WTC11 (cell line): ENCODE measurements around the gene MRGPRF. TPM values are rescaled to one million over a fixed set of nuclear protein-coding genes. Genes with fewer than 3 reads are reported as not detected.

Experiments
- ATAC-seq: fragments of 200-7000 bp; cut with Tn5 transposase; 2 replicates; pipeline ENCODE4 v1.10.0; 2021; ENCODE audit warnings: mild to moderate bottlenecking, moderate library complexity
- CTCF ChIA-PET: fragments of 300-600 bp; sonication (Branson Sonifier 250); formaldehyde crosslinking; loops from one replicate; lab custom pipeline; 2021; ENCODE audit warnings: antibody characterized with exemption; lab: Charles Lee
- POLR2A ChIA-PET: fragments of 350-600 bp; sonication (Branson Sonifier 250); formaldehyde crosslinking; loops from one replicate; lab custom pipeline; 2021; ENCODE audit warnings: antibody characterized with exemption; lab: Charles Lee
- DNase-seq: peaks from one replicate; pipeline ENCODE4 v3.0.0; 2021; ENCODE audit warnings: low spot score
- H3K27ac Mint-ChIP-seq: 2 replicates; pipeline ENCODE4 v1.8.0; 2021; ENCODE audit warnings: mixed read lengths
- H3K27me3 Mint-ChIP-seq: 2 replicates; pipeline ENCODE4 v1.8.0; 2021; ENCODE audit warnings: low read depth, mild to moderate bottlenecking, moderate library complexity, mixed read lengths
- H3K36me3 Mint-ChIP-seq: 2 replicates; pipeline ENCODE4 v1.8.0; 2021; ENCODE audit warnings: mixed read lengths
- H3K4me1 Mint-ChIP-seq: 2 replicates; pipeline ENCODE4 v1.8.0; 2022; ENCODE audit warnings: mixed read lengths
- H3K4me3 Mint-ChIP-seq: 2 replicates; pipeline ENCODE4 v1.8.0; 2021; ENCODE audit warnings: mild to moderate bottlenecking, moderate library complexity, mixed read lengths
- H3K9me3 Mint-ChIP-seq: 2 replicates; pipeline ENCODE4 v1.8.0; 2021; ENCODE audit warnings: mixed read lengths
- AFF4 ChIP-seq: sonication (generic); formaldehyde crosslinking; IDR thresholded peaks from 2 replicates; pipeline ENCODE4 v1.8.1; 2023; ENCODE audit warnings: mild to moderate bottlenecking, missing genetic modification reagents, borderline replicate concordance
- CBFB ChIP-seq: sonication (generic); formaldehyde crosslinking; IDR thresholded peaks from 2 replicates; pipeline ENCODE4 v1.8.1; 2022; ENCODE audit warnings: mild to moderate bottlenecking, low read depth, missing genetic modification reagents
- CTCF ChIP-seq: fragments of 200-600 bp; IDR thresholded peaks from 2 replicates; pipeline ENCODE4 v1.8.0; 2022; ENCODE audit warnings: antibody characterized with exemption
- E2F1 ChIP-seq: sonication (generic); formaldehyde crosslinking; IDR thresholded peaks from 2 replicates; pipeline ENCODE4 v1.8.0; 2022; ENCODE audit warnings: mild to moderate bottlenecking, missing genetic modification reagents
- FOXJ3 ChIP-seq: sonication (generic); formaldehyde crosslinking; IDR thresholded peaks from 2 replicates; pipeline ENCODE4 v1.9.0; 2021; ENCODE audit warnings: missing genetic modification reagents, mild to moderate bottlenecking, borderline replicate concordance
- MLX ChIP-seq: sonication (generic); formaldehyde crosslinking; IDR thresholded peaks from 2 replicates; pipeline ENCODE4 v1.8.1; 2023; ENCODE audit warnings: mild to moderate bottlenecking, missing genetic modification reagents, moderate library complexity
- MXD4 ChIP-seq: fragments of 250-450 bp; sonication (Bioruptor Pico); IDR thresholded peaks from 2 replicates; pipeline ENCODE4 v1.8.0; 2021; ENCODE audit warnings: mild to moderate bottlenecking, moderate library complexity, borderline replicate concordance
- NFYB ChIP-seq: sonication (generic); formaldehyde crosslinking; conservative IDR thresholded peaks from 2 replicates; pipeline ENCODE4 v1.8.0; 2022; ENCODE audit warnings: low read depth, missing genetic modification reagents
- NR1H2 ChIP-seq: sonication (generic); formaldehyde crosslinking; IDR thresholded peaks from 2 replicates; pipeline ENCODE4 v1.9.0; 2021; ENCODE audit warnings: mild to moderate bottlenecking, moderate library complexity, missing genetic modification reagents
- NR2C2 ChIP-seq: sonication (generic); formaldehyde crosslinking; IDR thresholded peaks from 2 replicates; pipeline ENCODE4 v1.8.0; 2022; ENCODE audit warnings: mild to moderate bottlenecking, missing genetic modification reagents
- OVOL2 ChIP-seq: fragments of 250-450 bp; sonication (Bioruptor Pico); IDR thresholded peaks from 2 replicates; pipeline ENCODE4 v1.9.0; 2021; ENCODE audit warnings: mild to moderate bottlenecking, borderline replicate concordance
- SMAD4 ChIP-seq: sonication (generic); formaldehyde crosslinking; IDR thresholded peaks from 2 replicates; pipeline ENCODE4 v1.8.0; 2022; ENCODE audit warnings: mild to moderate bottlenecking, missing genetic modification reagents
- ZBTB21 ChIP-seq: sonication (generic); formaldehyde crosslinking; IDR thresholded peaks from 2 replicates; pipeline ENCODE4 v1.8.1; 2023; ENCODE audit warnings: mild to moderate bottlenecking, missing genetic modification reagents, borderline replicate concordance
- ZNF121 ChIP-seq: sonication (generic); formaldehyde crosslinking; IDR thresholded peaks from 2 replicates; pipeline ENCODE4 v1.8.0; 2023; ENCODE audit warnings: missing genetic modification reagents
- ZNF263 ChIP-seq: sonication (generic); formaldehyde crosslinking; IDR thresholded peaks from 2 replicates; pipeline ENCODE4 v1.8.1; 2022; ENCODE audit warnings: low read depth, mild to moderate bottlenecking, moderate library complexity, missing genetic modification reagents
- total RNA-seq: library from RNA; stranded (reverse); gene quantifications from 3 replicates; pipeline ENCODE4 v1.2.3, GENCODE V29; 2021
- TF ChIP-seq, protein P1 (sequence below): sonication (generic); formaldehyde crosslinking; IDR thresholded peaks from 2 replicates; pipeline ENCODE4 v1.8.1; 2022; ENCODE audit warnings: mild to moderate bottlenecking, moderate library complexity, missing genetic modification reagents
- TF ChIP-seq, protein P2 (sequence below): sonication (generic); formaldehyde crosslinking; IDR thresholded peaks from 2 replicates; pipeline ENCODE4 v1.8.0; 2023; ENCODE audit warnings: mild to moderate bottlenecking, missing genetic modification reagents
- TF ChIP-seq, protein P3 (sequence below): sonication (generic); formaldehyde crosslinking; IDR thresholded peaks from 2 replicates; pipeline ENCODE4 v1.8.1; 2023; ENCODE audit warnings: mild to moderate bottlenecking, moderate library complexity, missing genetic modification reagents
- TF ChIP-seq, protein P4 (sequence below): fragments of 250-450 bp; sonication (Bioruptor Pico); IDR thresholded peaks from 2 replicates; pipeline ENCODE4 v1.9.0; 2021; ENCODE audit warnings: mild to moderate bottlenecking, borderline replicate concordance

Gene MRGPRF
- total RNA-seq, 1 experiment from 2014 or later = 3.8 TPM

DNA sequence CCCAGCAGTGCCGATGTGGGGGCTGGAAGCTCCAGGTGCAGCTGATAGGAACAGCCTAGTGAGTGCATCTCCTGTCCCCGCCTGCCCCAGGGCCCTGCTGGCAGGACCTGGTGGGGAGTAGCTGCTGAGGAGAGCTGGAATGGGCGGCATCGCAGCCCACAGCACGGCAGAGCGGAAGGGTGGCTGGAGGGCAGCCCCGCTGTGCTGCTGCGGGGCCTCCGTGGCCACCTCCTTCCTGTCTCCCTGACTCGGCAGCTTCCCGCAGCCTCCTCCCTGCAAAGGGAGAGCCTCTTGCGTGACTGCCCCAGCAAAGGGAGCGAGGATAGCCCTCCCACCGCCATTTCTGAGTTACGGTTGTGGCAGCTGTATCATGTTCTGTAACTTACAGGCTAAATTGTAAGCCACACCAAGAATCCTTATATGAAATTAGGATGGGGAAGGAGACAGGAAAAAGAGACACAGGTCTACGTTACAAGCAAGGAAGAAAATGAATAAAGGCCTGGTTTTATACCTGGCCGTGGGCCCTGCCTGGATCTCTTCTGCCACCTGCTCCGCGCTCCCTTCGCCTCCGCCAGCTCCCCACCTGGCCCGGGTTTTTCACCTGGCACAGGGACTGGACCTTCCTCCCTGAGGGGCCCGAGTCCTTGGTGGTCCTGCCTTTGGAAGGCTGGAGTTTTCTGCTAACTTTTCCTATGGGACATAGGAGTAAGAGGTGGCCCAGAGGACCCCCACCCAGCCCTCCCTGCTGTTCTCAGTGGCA lies 45.6 kb upstream of the MRGPRF start:
- no peaks in the 10 kb centered on the region for H3K4me1 Mint-ChIP-seq
- H3K27me3 Mint-ChIP-seq = no peaks in the 10 kb centered on the region
- no peak overlapping the region for H3K27ac Mint-ChIP-seq
- H3K9me3 Mint-ChIP-seq = no peaks in the 10 kb centered on the region
- POLR2A ChIA-PET = no interaction called here
- no peak for ATAC-seq
- H3K36me3 Mint-ChIP-seq = peaks cover 2% of the 10 kb centered on the region; the same call in 1 of the 2 replicates
- CTCF ChIA-PET = interaction anchor here (2.1 kb wide), 1 partner anchor 14 kb away, joined by 6 read pairs; no protein-coding TSS in a partner anchor
- TF ChIP-seq MXD4 (CRISPR knock-in tag) = no peak
- TF ChIP-seq, protein P1, sequence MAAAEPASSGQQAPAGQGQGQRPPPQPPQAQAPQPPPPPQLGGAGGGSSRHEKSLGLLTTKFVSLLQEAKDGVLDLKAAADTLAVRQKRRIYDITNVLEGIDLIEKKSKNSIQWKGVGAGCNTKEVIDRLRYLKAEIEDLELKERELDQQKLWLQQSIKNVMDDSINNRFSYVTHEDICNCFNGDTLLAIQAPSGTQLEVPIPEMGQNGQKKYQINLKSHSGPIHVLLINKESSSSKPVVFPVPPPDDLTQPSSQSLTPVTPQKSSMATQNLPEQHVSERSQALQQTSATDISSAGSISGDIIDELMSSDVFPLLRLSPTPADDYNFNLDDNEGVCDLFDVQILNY (CRISPR knock-in tag) = no peak
- no peak for TF ChIP-seq NFYB (CRISPR knock-in tag)
- TF ChIP-seq, protein P2, sequence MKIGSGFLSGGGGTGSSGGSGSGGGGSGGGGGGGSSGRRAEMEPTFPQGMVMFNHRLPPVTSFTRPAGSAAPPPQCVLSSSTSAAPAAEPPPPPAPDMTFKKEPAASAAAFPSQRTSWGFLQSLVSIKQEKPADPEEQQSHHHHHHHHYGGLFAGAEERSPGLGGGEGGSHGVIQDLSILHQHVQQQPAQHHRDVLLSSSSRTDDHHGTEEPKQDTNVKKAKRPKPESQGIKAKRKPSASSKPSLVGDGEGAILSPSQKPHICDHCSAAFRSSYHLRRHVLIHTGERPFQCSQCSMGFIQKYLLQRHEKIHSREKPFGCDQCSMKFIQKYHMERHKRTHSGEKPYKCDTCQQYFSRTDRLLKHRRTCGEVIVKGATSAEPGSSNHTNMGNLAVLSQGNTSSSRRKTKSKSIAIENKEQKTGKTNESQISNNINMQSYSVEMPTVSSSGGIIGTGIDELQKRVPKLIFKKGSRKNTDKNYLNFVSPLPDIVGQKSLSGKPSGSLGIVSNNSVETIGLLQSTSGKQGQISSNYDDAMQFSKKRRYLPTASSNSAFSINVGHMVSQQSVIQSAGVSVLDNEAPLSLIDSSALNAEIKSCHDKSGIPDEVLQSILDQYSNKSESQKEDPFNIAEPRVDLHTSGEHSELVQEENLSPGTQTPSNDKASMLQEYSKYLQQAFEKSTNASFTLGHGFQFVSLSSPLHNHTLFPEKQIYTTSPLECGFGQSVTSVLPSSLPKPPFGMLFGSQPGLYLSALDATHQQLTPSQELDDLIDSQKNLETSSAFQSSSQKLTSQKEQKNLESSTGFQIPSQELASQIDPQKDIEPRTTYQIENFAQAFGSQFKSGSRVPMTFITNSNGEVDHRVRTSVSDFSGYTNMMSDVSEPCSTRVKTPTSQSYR (CRISPR knock-in tag) = no peak
- TF ChIP-seq FOXJ3 (CRISPR knock-in tag) = no peak
- no peak for TF ChIP-seq CTCF
- TF ChIP-seq NR2C2 (CRISPR knock-in tag) = no peak
- TF ChIP-seq NR1H2 = no peak
- no peak for TF ChIP-seq ZNF121 (CRISPR knock-in tag)
- TF ChIP-seq SMAD4 = no peak
- TF ChIP-seq, protein P3, sequence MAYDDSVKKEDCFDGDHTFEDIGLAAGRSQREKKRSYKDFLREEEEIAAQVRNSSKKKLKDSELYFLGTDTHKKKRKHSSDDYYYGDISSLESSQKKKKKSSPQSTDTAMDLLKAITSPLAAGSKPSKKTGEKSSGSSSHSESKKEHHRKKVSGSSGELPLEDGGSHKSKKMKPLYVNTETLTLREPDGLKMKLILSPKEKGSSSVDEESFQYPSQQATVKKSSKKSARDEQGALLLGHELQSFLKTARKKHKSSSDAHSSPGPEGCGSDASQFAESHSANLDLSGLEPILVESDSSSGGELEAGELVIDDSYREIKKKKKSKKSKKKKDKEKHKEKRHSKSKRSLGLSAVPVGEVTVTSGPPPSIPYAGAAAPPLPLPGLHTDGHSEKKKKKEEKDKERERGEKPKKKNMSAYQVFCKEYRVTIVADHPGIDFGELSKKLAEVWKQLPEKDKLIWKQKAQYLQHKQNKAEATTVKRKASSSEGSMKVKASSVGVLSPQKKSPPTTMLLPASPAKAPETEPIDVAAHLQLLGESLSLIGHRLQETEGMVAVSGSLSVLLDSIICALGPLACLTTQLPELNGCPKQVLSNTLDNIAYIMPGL = no peak
- no peak for TF ChIP-seq ZBTB21 (CRISPR knock-in tag)
- TF ChIP-seq MLX (CRISPR knock-in tag) = no peak
- TF ChIP-seq, protein P4, sequence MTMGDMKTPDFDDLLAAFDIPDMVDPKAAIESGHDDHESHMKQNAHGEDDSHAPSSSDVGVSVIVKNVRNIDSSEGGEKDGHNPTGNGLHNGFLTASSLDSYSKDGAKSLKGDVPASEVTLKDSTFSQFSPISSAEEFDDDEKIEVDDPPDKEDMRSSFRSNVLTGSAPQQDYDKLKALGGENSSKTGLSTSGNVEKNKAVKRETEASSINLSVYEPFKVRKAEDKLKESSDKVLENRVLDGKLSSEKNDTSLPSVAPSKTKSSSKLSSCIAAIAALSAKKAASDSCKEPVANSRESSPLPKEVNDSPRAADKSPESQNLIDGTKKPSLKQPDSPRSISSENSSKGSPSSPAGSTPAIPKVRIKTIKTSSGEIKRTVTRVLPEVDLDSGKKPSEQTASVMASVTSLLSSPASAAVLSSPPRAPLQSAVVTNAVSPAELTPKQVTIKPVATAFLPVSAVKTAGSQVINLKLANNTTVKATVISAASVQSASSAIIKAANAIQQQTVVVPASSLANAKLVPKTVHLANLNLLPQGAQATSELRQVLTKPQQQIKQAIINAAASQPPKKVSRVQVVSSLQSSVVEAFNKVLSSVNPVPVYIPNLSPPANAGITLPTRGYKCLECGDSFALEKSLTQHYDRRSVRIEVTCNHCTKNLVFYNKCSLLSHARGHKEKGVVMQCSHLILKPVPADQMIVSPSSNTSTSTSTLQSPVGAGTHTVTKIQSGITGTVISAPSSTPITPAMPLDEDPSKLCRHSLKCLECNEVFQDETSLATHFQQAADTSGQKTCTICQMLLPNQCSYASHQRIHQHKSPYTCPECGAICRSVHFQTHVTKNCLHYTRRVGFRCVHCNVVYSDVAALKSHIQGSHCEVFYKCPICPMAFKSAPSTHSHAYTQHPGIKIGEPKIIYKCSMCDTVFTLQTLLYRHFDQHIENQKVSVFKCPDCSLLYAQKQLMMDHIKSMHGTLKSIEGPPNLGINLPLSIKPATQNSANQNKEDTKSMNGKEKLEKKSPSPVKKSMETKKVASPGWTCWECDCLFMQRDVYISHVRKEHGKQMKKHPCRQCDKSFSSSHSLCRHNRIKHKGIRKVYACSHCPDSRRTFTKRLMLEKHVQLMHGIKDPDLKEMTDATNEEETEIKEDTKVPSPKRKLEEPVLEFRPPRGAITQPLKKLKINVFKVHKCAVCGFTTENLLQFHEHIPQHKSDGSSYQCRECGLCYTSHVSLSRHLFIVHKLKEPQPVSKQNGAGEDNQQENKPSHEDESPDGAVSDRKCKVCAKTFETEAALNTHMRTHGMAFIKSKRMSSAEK (CRISPR knock-in tag) = no peak
- no peak for TF ChIP-seq E2F1 (CRISPR knock-in tag)
- no peak for TF ChIP-seq CBFB
- TF ChIP-seq ZNF263 (CRISPR knock-in tag) = no peak
- TF ChIP-seq OVOL2 = no peak
- no peak for TF ChIP-seq AFF4 (CRISPR knock-in tag)
- no peak overlapping the region for H3K4me3 Mint-ChIP-seq
- DNase-seq = no peak
